ENCODE data around the gene FBLN7. TPM values are rescaled to one million over a fixed set of nuclear protein-coding genes. Genes with fewer than 3 reads are reported as not detected.

FBLN7 gene
- total RNA-seq, 4 donors from 2014 or later = 2.5 to 5.8 (median 4.0) TPM

GRCh38 chr2:112187805-112188596 lies 49.8 kb downstream of the FBLN7 start:
- no peaks in the 10 kb centered on the region for H3K9me3 ChIP-seq
- H3K4me3 ChIP-seq = no peak overlapping the region
- no peak for DNase-seq (ENCODE audit: low spot score in 2 of 2)
- no peak overlapping the region for H3K27ac ChIP-seq
- H3K4me1 ChIP-seq = no peaks in the 10 kb centered on the region
- TF ChIP-seq POLR2AphosphoS5 (IDR thresholded peaks at IDR 0.05) = no peak
- TF ChIP-seq POLR2A (IDR thresholded peaks at IDR 0.05) = no peak
- TF ChIP-seq CTCF (IDR thresholded peaks at IDR 0.05) = no peak
- TF ChIP-seq EP300 (IDR thresholded peaks at IDR 0.05) = no peak
- H3K36me3 ChIP-seq = no peaks in the 10 kb centered on the region
- WGBS = 71% methylated on average over 9 of the region's 9 CpGs
- H3K27me3 ChIP-seq = no peaks in the 10 kb centered on the region

GRCh38 chr2:112189001-112189556 lies 50.9 kb downstream of the FBLN7 start:
- no peak for TF ChIP-seq CTCF (IDR thresholded peaks at IDR 0.05)
- TF ChIP-seq POLR2AphosphoS5 (IDR thresholded peaks at IDR 0.05) = no peak
- no peak for TF ChIP-seq EP300 (IDR thresholded peaks at IDR 0.05)
- WGBS = 97% methylated on average over 3 of the region's 3 CpGs
- Histone ChIP-seq H3K4me3 (no peak overlapping the region), H3K27ac (no peak overlapping the region), H3K36me3 (no peaks in the 10 kb centered on the region), H3K9me3 (no peaks in the 10 kb centered on the region), H3K4me1 (no peaks in the 10 kb centered on the region), H3K27me3 (no peaks in the 10 kb centered on the region)
- DNase-seq (ENCODE audit: low spot score in 2 of 2) = no peak

GRCh38 chr2:112194028-112194427 lies 55.8 kb downstream of the FBLN7 start:
- H3K36me3 ChIP-seq = no peaks in the 10 kb centered on the region
- H3K27me3 ChIP-seq = no peaks in the 10 kb centered on the region
- no peaks in the 10 kb centered on the region for H3K9me3 ChIP-seq
- 100% methylated on average over 2 of the region's 2 CpGs for WGBS
- no peak overlapping the region for H3K4me3 ChIP-seq
- TF ChIP-seq CTCF (IDR thresholded peaks at IDR 0.05) = no peak
- no peak for TF ChIP-seq POLR2A (IDR thresholded peaks at IDR 0.05)
- TF ChIP-seq POLR2AphosphoS5 (IDR thresholded peaks at IDR 0.05) = no peak
- TF ChIP-seq EP300 (IDR thresholded peaks at IDR 0.05) = no peak
- no peaks in the 10 kb centered on the region for H3K4me1 ChIP-seq
- H3K27ac ChIP-seq = no peak overlapping the region
- no peak for DNase-seq (ENCODE audit: low spot score in 2 of 2)

GRCh38 chr2:112194482-112194881 lies 56.3 kb downstream of the FBLN7 start:
- Histone ChIP-seq H3K4me1 (no peaks in the 10 kb centered on the region), H3K36me3 (no peaks in the 10 kb centered on the region), H3K27me3 (no peaks in the 10 kb centered on the region), H3K27ac (no peak overlapping the region), H3K4me3 (no peak overlapping the region), H3K9me3 (no peaks in the 10 kb centered on the region)
- DNase-seq (ENCODE audit: low spot score in 2 of 2) = no peak
- 74% methylated on average over 4 of the region's 4 CpGs for WGBS
- TF ChIP-seq POLR2A (IDR thresholded peaks at IDR 0.05) (no peak), CTCF (IDR thresholded peaks at IDR 0.05) (no peak), POLR2AphosphoS5 (IDR thresholded peaks at IDR 0.05) (no peak)

- H3K27me3 ChIP-seq = no peaks in the 10 kb centered on the region
- no peaks in the 10 kb centered on the region for H3K4me1 ChIP-seq
- no peak for TF ChIP-seq CTCF (IDR thresholded peaks at IDR 0.05)
- no peak for TF ChIP-seq EP300 (IDR thresholded peaks at IDR 0.05)
- TF ChIP-seq POLR2A (IDR thresholded peaks at IDR 0.05) = no peak
- TF ChIP-seq POLR2AphosphoS5 (IDR thresholded peaks at IDR 0.05) = no peak
- DNase-seq (ENCODE audit: low spot score in 2 of 2) = no peak
- H3K9me3 ChIP-seq = no peaks in the 10 kb centered on the region
- no peaks in the 10 kb centered on the region for H3K36me3 ChIP-seq
- H3K27ac ChIP-seq = no peak overlapping the region
- WGBS = 84% methylated on average over 8 of the region's 8 CpGs
- no peak overlapping the region for H3K4me3 ChIP-seq
These were observed 57.1 kb downstream of the FBLN7 start for GRCh38 chr2:112195167-112195766.

Measured in suprapubic skin (tissue), 4 donors.